GM18508 (cell line): ENCODE measurements around the gene PITPNM3.

ENCODE experiments used
- ATAC-seq: cut with Tn5 transposase; IDR thresholded peaks from one replicate; pipeline ENCODE4 v1.9.1; 2021; ENCODE audit warnings: moderate number of reproducible peaks; ENCODE audit not compliant: insufficient read depth, unreplicated experiment

PITPNM3 gene

DNA sequence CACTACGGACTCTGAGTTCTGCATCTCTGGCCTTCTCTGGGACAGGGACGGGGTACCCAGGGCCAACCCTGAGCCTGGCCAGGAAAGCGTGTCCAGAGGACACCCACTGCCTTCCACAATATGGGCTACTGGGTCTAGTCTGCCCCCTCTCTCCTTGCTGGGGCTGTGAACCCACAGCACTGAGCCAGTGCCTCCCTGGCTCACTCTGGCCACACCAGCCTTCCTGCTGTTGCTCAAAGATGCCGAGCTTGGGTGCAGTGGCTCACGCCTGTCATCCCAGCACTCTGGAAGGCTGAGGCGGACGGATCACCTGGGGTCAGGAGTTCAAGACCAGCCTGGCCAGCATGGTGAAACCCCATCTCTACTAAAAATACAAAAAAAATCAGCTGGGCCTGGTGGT lies 24.8 kb downstream of the PITPNM3 start:
- no peak for ATAC-seq

DNA sequence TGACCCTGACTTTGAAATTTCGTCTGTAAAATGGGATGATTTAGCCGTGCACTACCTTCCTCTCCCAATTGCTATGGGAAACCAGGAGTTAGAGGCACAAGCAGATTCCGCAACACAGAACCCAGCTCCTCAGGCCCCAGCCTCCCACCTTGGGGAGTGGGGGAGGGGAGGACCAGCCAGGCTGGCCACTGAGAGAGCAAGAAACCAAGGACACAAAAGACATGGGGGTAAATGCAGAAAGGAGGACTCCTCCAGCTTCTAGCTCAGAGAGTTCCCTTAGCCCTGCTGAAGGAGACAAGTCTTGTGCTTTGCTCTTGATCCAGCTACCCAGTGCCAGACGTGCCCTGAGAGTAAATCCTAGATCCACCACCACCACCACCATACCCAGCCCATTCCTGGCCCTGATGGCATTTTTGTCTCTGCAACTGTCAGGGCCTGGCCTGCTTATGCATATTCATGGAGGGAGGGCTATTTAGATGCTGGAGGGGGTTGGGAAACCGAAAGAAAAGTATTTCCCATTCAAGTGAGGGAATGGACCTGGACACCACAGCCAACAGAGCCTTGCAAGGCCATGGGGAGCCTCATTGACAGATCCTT lies 25.9 kb downstream of the PITPNM3 start:
- ATAC-seq: no peak

DNA sequence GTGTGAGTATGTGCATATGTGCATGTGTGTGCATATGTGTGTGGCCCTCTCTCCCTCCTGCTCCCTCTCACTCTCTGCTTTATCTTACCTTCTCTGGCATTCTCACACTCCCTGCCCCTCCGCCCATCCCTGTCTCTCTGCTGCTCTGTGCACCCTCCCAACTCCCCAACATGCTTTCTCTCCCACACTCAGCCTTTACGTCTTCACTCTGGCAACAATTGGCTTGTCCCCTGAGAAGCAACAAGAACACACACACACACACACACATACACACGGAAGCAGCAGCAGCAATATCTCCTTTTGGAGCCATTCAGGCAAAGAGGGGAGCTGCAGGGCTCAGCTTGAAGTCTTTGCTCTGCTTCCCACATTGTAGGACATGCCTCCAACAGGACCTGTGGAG lies 27.8 kb downstream of the PITPNM3 start:
- ATAC-seq: no peak

DNA sequence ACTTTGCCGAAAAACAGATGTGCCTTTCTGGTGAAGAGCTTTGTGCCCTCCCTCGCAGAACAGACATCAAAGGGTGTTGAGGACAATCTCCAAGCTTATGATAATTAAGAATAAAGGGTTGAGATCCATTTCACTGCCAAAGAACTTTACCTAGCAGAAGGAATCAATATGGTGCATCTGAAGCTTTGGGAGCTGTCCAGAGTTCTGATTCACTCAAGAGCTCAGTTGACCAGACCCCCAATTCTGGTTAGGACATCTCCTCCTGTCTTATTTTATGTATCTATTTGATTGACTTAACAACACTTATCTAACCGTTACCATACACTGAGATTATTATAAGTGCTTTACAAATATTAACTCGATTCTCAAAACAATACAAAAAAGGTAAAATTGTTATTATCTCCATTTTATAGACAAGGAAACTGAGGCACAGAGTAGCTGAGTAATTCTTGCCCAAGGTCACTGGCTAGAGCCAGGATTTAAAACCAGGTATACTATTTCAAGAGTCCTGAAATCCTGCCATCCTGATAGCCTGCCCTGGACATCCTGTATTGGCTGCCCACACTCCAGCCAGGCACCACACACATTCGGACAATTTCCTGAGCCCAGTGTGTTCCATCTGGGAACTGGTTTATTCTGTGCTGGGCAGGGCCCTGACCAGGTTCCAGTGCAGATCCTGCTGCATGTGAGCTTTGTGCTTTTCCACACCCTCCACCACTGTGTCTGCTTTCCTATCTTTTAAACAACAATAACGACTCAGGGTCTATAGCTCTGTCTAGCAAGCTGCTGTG lies 29.8 kb downstream of the PITPNM3 start:
- ATAC-seq: no peak

DNA sequence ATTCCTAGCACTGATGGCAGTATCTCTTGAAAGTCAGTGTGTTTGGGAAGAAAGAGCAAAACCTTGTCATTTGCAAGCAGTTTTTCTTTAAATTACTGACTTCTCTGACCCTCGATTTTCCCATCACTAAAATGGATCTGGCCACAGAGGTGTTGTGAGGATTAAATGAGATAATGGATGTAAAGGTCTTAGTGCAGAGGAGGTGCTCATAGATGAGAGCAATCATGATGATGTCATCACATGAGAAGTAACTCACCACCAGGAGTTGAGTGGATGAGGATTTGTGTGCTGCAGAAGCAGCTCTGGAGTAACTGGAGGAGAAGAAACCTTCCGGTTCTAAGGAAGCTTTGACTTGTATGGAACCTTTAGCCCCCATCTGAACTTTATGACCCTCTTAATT lies 30.6 kb downstream of the PITPNM3 start:
- no peak for ATAC-seq

DNA sequence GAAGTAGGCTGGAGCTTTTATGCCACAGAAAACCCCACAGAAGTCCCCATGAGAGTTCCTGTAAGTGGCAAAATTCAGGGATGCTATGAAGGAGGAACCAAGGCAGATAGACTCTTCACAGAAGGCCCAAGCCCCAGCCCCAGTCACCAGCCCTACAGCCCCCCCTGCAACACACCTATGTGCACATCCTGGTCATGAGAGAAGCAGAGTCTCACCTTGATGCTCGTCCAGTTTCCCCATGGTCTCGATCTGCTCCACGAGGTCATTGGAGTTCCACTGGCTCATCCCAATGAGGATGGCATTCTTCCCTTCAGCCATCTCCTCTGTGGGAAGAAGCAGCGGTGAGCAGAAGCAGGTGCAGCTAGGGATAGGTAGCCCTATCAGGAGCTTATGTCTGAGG lies 31.2 kb downstream of the PITPNM3 start:
- no peak for ATAC-seq

DNA sequence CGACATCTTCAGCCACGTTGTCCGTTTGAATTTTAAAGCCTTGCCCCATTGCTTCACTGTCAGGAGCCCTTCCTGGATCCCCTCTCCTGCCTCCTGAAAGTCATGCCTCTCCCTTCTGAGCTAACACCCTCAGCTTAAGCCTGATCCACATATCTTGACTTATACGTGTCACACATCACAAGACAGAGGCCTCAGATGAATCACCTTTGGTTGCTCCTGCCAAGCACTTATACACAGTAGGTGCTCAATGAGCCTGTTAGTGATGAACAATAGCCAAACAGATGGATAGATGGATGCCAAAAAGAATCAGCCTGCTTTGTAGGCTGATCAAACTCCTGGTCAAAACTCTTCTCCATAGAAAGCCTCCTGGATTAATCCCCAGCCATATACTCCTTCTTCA lies 31.8 kb downstream of the PITPNM3 start:
- no peak for ATAC-seq

DNA sequence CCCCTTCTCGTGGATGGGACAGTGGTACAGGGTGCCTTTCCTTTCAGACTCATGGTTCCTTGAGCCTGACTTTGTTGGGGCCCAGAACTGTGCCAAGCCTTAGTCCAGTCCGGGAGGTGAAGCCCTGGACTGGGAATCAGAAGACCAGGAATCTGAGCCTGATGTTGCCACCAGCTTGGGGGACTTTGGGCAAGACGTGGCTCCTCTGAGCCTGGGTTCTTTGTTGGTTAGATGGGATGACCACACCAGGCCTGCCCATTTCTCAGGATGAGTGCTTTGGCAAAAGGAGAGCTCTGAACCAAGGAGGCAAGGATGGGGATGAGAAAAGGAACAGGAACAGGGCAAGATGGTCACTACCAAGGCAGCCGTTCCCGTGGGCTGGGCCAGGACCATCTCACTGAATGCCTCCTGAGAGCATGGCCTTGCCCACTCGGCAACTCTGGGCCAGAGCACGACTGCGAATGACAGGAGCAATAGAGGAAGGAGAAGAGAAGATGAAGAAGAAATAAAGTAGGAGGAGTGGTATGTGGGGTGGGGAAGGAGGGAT lies 32.5 kb downstream of the PITPNM3 start:
- ATAC-seq: no peak

DNA sequence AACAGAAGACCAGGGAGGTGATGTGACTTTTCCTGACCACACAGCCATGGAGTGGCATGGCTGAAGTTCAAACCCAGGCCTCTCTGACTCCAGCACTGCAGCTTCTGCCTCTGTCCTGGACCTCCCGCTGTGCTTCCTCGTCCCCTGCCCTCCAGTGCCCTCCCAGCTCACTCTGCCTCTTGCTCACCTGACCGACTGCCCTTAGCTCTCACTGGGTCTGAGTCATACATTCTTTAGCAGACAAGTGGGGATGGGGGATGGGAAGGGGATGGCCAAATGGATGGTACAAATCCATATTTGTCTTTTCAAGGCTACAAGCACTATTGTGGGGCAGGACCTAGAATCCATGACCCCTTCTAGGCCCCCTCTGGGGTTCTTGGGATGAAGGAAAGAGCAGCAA lies 33.0 kb downstream of the PITPNM3 start:
- ATAC-seq: no peak

DNA sequence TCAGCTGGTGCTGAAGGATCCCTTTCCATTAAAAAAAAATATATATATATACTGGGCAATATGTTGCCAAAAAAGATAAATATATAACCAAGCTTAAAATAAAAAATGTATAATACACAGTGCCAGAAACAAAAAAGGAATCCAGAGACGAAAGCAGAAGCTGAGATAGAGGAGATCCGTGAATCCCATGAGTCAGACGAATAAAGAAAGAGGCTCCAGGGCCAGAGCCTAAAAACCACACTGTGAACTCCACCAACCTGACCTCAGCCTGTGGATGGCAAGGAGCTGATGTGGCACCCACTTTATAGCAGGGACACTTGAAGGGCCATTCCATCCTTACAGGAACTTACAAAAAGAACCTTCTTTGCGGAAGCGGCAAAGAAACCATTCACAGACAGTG lies 34.8 kb downstream of the PITPNM3 start:
- no peak for ATAC-seq

DNA sequence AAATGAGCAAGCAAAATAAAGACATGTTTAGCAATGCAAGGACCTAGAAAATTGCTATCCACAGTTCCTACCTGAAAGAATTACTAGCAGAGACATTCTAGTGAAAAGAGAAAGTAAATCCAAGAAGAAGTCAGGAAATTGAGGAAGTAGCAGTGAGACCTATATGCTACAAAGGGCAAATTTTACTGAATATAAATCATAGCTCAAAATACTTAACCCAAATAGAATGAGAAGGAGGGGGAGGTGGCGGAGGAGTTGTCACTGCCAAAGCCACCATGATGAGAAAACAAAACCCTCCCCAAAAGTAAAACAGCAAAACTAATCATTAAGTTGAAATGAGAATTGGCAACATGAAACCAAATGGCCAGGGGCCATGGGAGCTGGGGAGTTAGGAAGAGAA lies 39.3 kb downstream of the PITPNM3 start:
- ATAC-seq: no peak

DNA sequence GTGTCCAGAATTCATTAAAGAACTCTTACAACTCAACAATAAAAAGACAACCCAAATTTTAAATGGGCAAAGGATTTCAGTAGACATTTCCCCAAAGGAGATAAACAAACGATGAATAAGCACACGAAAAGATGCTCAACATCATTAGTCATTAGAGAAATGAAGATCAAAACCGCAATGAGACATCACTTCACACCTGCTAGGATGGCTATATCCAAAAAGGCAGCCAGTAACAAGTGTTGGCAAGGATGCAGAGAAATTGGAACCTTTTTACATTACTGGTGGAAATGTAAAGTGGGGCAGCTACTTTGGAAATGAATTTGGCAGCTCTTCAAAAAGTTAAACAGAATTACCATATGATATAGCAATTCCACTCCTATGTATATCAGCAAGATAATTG lies 42.0 kb downstream of the PITPNM3 start:
- no peak for ATAC-seq

DNA sequence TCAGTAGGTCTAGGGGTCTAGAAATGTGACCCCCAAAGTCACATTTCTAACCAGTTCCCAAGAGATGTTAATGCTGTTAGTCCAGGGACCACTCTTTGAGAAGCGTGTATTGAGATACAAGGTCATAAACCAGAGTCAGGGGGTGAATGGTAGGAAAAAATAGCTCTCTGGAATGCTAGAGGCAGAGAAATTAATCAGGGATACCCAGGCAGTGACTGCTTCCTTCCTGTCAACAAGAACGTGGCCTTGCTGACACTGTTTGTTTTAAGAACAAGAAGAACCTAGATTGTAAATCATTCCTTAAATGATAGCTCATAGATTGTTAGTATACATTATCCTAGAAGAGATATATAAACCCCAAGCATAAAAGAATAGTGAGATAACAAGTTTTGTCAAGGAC lies 43.8 kb downstream of the PITPNM3 start:
- ATAC-seq: no peak

DNA sequence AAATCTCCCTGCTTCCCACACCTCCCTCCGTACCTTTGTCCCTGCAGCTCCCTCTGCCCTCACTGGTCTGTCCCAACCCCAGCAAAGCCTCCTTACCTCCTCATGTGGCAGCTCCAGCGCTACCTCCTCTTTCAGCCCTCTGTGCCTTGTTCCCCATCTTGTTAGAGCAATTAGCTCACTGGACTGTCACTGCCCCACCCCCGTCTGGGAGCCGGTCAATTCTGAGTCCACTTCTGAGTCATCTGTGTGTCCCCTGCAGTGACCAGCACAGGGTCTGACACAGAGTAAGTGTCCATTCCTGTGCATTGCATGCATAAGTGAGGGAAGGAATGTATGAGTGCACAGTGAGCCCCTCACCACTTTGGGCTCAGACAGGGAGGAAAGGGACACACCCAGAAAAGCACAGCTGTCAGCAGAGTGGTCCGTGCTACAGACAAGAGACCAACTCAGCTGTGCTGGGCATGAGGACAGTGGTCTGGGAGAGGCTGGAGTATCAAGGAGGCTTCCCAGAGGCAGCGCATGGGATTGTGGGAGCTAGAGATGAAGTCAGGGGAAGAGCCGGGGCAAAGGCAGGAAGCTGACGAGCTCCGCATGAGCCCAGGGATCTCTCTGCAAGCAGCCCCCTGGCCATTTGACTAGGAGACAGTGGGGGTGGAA lies 45.9 kb downstream of the PITPNM3 start:
- no peak for ATAC-seq

DNA sequence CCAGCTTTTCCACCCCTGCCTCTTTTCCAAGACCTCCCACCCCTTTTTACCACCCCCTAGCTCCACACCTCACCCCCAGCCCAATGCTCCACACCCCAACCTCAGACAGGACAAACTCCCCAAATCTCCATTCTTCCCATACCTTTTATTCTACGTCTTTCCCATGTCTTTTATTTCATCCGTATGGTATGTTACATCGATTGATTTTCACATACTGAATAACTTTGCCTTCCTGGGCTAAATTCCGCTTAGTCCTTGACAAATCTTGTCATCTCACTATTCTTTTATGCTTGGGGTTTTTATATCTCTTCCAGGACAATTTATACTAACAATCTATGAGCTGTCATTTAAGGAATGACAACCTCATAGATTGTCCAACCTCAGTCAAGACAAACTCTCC lies 46.4 kb downstream of the PITPNM3 start:
- ATAC-seq: no peak

DNA sequence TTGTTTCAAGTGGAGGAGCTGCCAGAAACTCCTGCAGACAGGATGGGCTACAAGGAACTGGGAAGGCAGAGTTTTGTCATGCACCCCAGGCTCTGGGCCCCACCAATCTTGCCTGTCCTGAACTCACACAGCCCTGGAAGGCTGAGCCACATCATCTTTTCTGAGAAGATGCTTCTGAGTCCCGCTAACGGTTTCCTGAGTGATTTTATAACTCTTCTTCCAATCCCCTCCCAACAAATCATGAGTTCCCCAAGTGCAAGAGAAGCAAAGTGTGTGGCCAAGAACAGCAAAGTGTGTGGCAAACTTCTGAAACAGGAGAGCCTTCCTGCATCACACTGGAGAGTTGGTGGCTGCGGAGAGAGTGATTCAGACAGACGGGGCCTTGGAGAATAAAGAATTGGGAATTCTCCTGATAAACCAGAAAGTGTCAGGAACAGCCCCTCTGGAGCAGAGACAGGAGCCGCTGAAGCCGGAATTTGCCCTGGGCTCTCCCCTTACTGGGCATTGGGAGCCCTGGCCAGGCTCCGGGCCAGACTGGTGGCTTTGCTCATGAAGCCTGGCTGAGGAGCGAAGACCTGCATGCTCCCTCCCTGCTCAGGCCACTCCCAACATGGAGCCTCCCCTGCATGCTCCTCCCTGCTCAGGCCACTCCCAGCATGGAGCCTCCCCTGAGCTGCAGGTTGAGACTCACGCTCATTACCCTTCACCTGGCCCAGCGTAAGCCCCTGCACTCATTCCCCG lies 47.2 kb downstream of the PITPNM3 start:
- ATAC-seq: no peak

DNA sequence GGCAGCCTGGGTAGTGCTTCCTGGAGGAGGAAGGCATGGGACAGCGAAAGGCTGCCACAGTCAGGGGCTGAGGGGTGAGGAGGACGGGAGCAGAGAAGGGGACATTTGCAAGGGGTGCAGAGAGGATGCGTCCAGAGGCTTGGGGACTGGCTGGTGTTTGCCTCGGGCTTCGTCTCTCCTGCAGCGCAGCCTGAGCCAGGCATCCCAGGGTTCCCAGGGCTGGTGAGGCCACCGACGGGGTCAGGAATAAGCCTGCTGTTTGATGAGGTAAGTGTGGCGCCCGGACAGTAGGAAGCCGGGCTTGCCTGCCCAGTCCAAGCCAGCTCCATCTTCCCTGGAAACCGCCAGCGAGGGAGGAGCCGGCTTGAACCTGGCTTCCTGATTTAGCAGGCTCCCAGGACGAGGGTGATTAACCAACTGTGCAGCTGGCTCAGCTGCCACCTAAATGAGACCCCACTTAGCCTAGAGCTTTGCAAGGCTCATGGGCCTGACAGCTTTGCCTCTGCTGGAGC lies 47.8 kb downstream of the PITPNM3 start:
- no peak for ATAC-seq

DNA sequence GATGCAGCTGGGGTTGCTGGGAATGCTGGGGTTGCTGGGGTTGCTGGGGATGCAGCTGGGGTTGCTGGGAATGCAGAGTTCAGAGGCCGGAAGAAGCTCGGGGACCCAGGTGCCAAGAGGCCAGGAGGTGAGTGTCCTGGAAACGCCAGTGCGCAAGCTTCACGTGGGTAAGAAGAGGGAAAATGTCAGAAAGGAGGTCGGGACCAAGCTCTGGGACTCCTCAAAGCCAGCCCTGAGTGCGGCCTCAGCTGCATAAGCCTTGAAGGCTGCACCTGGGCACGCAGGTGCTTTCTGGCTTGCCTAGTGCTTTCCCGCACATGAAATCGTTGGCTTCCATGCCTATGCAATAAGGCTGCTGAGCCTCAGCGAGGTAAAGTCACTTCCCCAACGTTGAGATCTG lies 48.3 kb downstream of the PITPNM3 start:
- ATAC-seq: no peak

DNA sequence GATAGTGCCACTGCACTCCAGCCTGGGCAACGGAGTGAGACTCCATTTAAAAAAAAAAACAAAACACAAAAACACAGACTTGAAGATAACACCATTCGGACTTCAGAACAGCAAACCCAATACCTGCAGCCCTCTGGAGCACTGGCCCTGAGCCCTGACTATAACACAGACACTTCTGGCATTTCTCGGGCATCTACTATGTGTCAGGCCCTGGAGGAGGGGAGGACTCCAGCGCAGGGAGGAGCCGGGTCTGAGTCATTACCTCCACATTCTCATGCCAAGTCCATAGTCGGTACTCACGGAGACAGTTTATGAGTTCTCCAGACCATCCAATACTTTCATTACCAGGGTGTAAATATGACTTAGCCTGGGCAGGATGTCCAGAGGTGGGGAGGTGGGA lies 48.8 kb downstream of the PITPNM3 start:
- ATAC-seq: no peak

DNA sequence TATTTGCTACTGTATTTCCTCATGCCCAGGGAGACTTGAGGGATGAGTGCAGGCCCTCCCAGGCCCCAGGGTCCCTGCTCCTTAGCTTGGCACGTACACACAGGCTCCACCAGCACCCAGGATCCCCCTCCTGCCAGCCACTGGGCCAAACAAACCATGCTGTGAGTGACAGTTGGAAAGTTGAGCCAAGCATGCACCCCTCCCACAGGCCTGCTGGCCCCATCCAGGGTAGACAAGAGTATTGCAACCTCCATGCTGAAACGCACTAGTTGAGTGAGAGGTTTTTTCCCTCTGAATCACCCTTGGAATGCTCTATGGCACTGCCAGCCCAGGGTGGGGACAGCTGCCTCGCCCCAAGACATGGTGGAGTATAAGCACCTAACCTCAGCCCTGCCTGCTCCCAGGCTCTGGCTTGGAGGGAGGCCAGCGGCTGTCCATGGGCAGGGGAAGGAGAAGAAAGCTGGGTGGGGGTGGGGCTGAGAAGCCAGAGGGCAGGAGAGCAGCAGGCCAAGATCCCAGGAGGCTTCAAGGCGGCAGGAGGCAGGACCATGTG lies 49.6 kb downstream of the PITPNM3 start:
- no peak for ATAC-seq
